SK-N-SH (cell line): Measurements from ENCODE around the gene HEPN1. TPM values are rescaled to one million over a fixed set of nuclear protein-coding genes. Genes with fewer than 3 reads are reported as not detected.

Experiments
- CTCF ChIA-PET: fragments of 300-600, 350-600 bp; formaldehyde crosslinking; extraction: SDS; loops from one replicate; lab custom pipeline; 2021; lab: Yijun Ruan, JAX
- POLR2A ChIA-PET: fragments of 350-600 bp; sonication (Branson Sonifier 250); formaldehyde crosslinking; extraction: SDS; loops from one replicate; lab custom pipeline; 2020; ENCODE audit warnings: antibody characterized with exemption, inconsistent platforms; lab: Yijun Ruan, JAX
- DNase-seq: peaks from one replicate; pipeline ENCODE4 v3.0.0; 2012
- H2AFZ ChIP-seq: fragments of 200-600 bp; sonication (generic); 2 replicates; pipeline ENCODE4 v1.8.1; 2016; ENCODE audit warnings: antibody characterized with exemption, mild to moderate bottlenecking, low read depth
- H3F3A ChIP-seq: fragments of 200-600 bp; sonication (generic); replicated peaks from 2 replicates; pipeline ENCODE3; 2016; ENCODE audit warnings: antibody characterized with exemption, mild to moderate bottlenecking; ENCODE audit not compliant: insufficient read depth
- H3K27ac ChIP-seq, 2 experiments: fragments of 200-500 bp in 1 of 2; fragments of 200-600 bp in 1 of 2; sonication (Bioruptor generic) in 1 of 2; sonication (generic), shearing (Covaris generic) in 1 of 2; 2 replicates each; pipeline versions ENCODE4 v1.5.1 to v1.6.1; 2014 to 2016; ENCODE audit warnings: low read depth in 2 of 2, inconsistent platforms in 1 of 2, low read length in 1 of 2, mild to moderate bottlenecking in 1 of 2, mixed read lengths in 1 of 2
- H3K27me3 ChIP-seq: fragments of 200-600 bp; sonication (generic), shearing (Covaris generic); 2 replicates; pipeline ENCODE4 v1.6.1; 2016; ENCODE audit warnings: mixed run types; ENCODE audit not compliant: insufficient read depth
- H3K36me3 ChIP-seq, 2 experiments: fragments of 200-500 bp in 1 of 2; fragments of 200-600 bp in 1 of 2; sonication (Bioruptor generic) in 1 of 2; sonication (generic) in 1 of 2; replicated peaks in 1 of 2; 2 replicates each; pipeline versions ENCODE3 to v1.5.1; 2014 to 2016; ENCODE audit warnings: low read length in 1 of 2, mild to moderate bottlenecking in 1 of 2; ENCODE audit not compliant: insufficient read depth in 2 of 2, control insufficient read depth in 1 of 2
- H3K4me1 ChIP-seq, 2 experiments: fragments of 200-500 bp in 1 of 2; fragments of 200-600 bp in 1 of 2; sonication (Bioruptor generic) in 1 of 2; sonication (generic), shearing (Covaris generic) in 1 of 2; 2 replicates each; pipeline versions ENCODE4 v1.5.1 to v1.6.1; 2014 to 2016; ENCODE audit warnings: low read depth in 1 of 2, low read length in 1 of 2, mixed run types in 1 of 2; ENCODE audit not compliant: insufficient read depth in 2 of 2, control insufficient read depth in 1 of 2
- H3K4me2 ChIP-seq: fragments of 200-600 bp; sonication (generic), shearing (Covaris generic); 2 replicates; pipeline ENCODE4 v1.6.1; 2017; ENCODE audit warnings: mixed run types
- H3K4me3 ChIP-seq, 2 experiments: fragments of 200-500 bp in 1 of 2; fragments of 200-600 bp in 1 of 2; sonication (Bioruptor generic) in 1 of 2; sonication (generic), shearing (Covaris generic) in 1 of 2; 2 replicates each; pipeline versions ENCODE4 v1.5.1 to v1.8.1; 2014 to 2016; ENCODE audit warnings: low read depth in 2 of 2, inconsistent platforms in 1 of 2, low read length in 1 of 2, mild to moderate bottlenecking in 1 of 2, mixed read lengths in 1 of 2, moderate library complexity in 1 of 2
- H3K79me2 ChIP-seq: fragments of 200-600 bp; sonication (generic); 2 replicates; pipeline ENCODE4 v1.8.1; 2017; ENCODE audit warnings: mild to moderate bottlenecking; ENCODE audit not compliant: insufficient read depth
- H3K9ac ChIP-seq: fragments of 200-600 bp; sonication (generic); 2 replicates; pipeline ENCODE4 v1.6.1; 2017; ENCODE audit warnings: mixed run types
- H3K9me2 ChIP-seq: fragments of 200-600 bp; sonication (generic); 2 replicates; pipeline ENCODE4 v1.6.1; 2017; ENCODE audit warnings: mixed run types
- H3K9me3 ChIP-seq: fragments of 200-600 bp; sonication (generic); 2 replicates; pipeline ENCODE4 v1.6.1; 2017; ENCODE audit warnings: mixed run types, mild to moderate bottlenecking, moderate library complexity
- H4K20me1 ChIP-seq: fragments of 200-600 bp; sonication (generic); 2 replicates; pipeline ENCODE4 v1.6.1; 2017; ENCODE audit warnings: mild to moderate bottlenecking, mixed run types; ENCODE audit not compliant: insufficient read depth
- ELF1 ChIP-seq: IDR thresholded peaks from 2 replicates; pipeline ENCODE4 v1.4.0; 2012
- EZH2phosphoT487 ChIP-seq: fragments of 200-600 bp; sonication (generic); IDR thresholded peaks from 2 replicates; pipeline ENCODE4 v1.6.1; 2017; ENCODE audit warnings: low read depth, mixed run types, mild to moderate bottlenecking, antibody characterized with exemption, moderate library complexity, borderline replicate concordance
- FOXM1 ChIP-seq: IDR thresholded peaks from 2 replicates; pipeline ENCODE4 v1.4.0; 2012; ENCODE audit warnings: low read depth, mild to moderate bottlenecking
- GABPA ChIP-seq: IDR thresholded peaks from 2 replicates; pipeline ENCODE4 v1.4.0; 2012; ENCODE audit warnings: low read depth, mild to moderate bottlenecking
- MAX ChIP-seq: IDR thresholded peaks from 2 replicates; pipeline ENCODE4 v1.4.0; 2012; ENCODE audit warnings: low read depth
- NFIC ChIP-seq: IDR thresholded peaks from 2 replicates; pipeline ENCODE4 v1.4.0; 2012; ENCODE audit warnings: borderline replicate concordance
- NRF1 ChIP-seq: IDR thresholded peaks from 2 replicates; pipeline ENCODE4 v1.6.1; 2012; ENCODE audit warnings: low read depth, mild to moderate bottlenecking, low read length
- RAD21 ChIP-seq: IDR thresholded peaks from 2 replicates; pipeline ENCODE4 v1.6.1; 2012; ENCODE audit warnings: mild to moderate bottlenecking, low read length
- SIN3A ChIP-seq: IDR thresholded peaks from 2 replicates; pipeline ENCODE4 v1.6.1; 2012; ENCODE audit warnings: low read depth, mild to moderate bottlenecking, low read length, moderate library complexity, borderline replicate concordance
- SMC3 ChIP-seq: IDR thresholded peaks from 2 replicates; pipeline ENCODE4 v1.6.1; 2012; ENCODE audit warnings: low read depth, low read length, improper control_type of control experiment
- ZBTB33 ChIP-seq: IDR thresholded peaks from 2 replicates; pipeline ENCODE4 v1.4.0; 2012; ENCODE audit warnings: low read depth, borderline replicate concordance
- WGBS: methylation state at CpG from one replicate; pipeline ENCODE4 v1.1.6; 2017; ENCODE audit warnings: low lambda C conversion rate; 5-methylcytosine and 5-hydroxymethylcytosine counted together
- polyA plus RNA-seq, 3 experiments: library from polyadenylated mRNA; depleted of rRNA; stranded (reverse); fragments of >200 nt; gene quantifications; 2 replicates each; pipeline ENCODE4 v1.2.3, GENCODE V29; 2012
- TF ChIP-seq, protein P1 (sequence below): IDR thresholded peaks from 2 replicates; pipeline ENCODE4 v1.6.1; 2012; ENCODE audit warnings: mild to moderate bottlenecking, low read depth, low read length, moderate library complexity

HEPN1 gene
- polyA plus RNA-seq, 1 of the 3 experiments (the other 2 are of a cell fraction), result not detected

- Histone ChIP-seq H3K4me1 (peaks cover 0 to 3% of the 10 kb centered on the region in 2 experiments; a peak in 1 of 4 replicates), H3K9ac (no peak overlapping the region), H3K4me2 (no peak overlapping the region), H3K9me2 (no peaks in the 10 kb centered on the region), H3K4me3 (no peak overlapping the region), H4K20me1 (no peaks in the 10 kb centered on the region), H3K27ac (no peak overlapping the region), H3F3A (no peaks in the 10 kb centered on the region), H3K79me2 (no peaks in the 10 kb centered on the region), H2AFZ (no peak overlapping the region), H3K27me3 (no peaks in the 10 kb centered on the region), H3K36me3 (no peaks in the 10 kb centered on the region), H3K9me3 (no peaks in the 10 kb centered on the region)
- ChIA-PET POLR2A (no interaction called here), CTCF (no interaction called here)
- 91% methylated on average over 4 of the region's 4 CpGs for WGBS
- no peak for TF ChIP-seq RAD21
- TF ChIP-seq MAX, result no peak
- TF ChIP-seq, protein P1, sequence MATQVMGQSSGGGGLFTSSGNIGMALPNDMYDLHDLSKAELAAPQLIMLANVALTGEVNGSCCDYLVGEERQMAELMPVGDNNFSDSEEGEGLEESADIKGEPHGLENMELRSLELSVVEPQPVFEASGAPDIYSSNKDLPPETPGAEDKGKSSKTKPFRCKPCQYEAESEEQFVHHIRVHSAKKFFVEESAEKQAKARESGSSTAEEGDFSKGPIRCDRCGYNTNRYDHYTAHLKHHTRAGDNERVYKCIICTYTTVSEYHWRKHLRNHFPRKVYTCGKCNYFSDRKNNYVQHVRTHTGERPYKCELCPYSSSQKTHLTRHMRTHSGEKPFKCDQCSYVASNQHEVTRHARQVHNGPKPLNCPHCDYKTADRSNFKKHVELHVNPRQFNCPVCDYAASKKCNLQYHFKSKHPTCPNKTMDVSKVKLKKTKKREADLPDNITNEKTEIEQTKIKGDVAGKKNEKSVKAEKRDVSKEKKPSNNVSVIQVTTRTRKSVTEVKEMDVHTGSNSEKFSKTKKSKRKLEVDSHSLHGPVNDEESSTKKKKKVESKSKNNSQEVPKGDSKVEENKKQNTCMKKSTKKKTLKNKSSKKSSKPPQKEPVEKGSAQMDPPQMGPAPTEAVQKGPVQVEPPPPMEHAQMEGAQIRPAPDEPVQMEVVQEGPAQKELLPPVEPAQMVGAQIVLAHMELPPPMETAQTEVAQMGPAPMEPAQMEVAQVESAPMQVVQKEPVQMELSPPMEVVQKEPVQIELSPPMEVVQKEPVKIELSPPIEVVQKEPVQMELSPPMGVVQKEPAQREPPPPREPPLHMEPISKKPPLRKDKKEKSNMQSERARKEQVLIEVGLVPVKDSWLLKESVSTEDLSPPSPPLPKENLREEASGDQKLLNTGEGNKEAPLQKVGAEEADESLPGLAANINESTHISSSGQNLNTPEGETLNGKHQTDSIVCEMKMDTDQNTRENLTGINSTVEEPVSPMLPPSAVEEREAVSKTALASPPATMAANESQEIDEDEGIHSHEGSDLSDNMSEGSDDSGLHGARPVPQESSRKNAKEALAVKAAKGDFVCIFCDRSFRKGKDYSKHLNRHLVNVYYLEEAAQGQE, result no peak
- no peak for TF ChIP-seq ELF1
- no peak for TF ChIP-seq SIN3A
- no peak for TF ChIP-seq NFIC
- no peak for TF ChIP-seq SMC3
- DNase-seq, result no peak
These were observed 3.8 kb downstream of the HEPN1 start for GRCh38 chr11:124922831-124923230.

DNA sequence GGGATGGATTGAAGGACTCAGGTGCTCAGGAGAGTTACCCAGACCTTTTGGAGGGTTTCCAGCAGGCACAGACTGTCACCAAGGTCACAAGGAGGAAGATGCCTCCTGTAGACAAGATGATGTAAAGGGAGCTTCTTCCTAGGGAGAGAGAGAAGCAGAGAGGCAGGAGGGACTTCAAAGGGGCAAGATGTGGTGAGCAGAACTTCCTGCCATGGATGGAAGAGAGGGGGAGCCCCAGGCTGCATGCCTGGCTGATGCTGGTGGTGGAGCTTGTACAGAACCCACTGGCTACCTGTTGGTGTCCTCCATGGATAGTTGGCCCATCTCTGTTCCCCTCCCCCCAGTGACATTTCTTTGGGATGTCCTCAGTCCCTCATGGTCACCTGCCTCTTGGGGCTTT lies 4.2 kb downstream of the HEPN1 start:
- POLR2A ChIA-PET, result no interaction called here
- Histone ChIP-seq H3K4me1 (peaks cover 0 to 3% of the 10 kb centered on the region in 2 experiments; a peak in 1 of 4 replicates), H3K36me3 (no peaks in the 10 kb centered on the region), H3K4me3 (no peak overlapping the region)
- TF ChIP-seq, protein P1, result no peak
- TF ChIP-seq FOXM1, result no peak
- no peak for TF ChIP-seq EZH2phosphoT487
- no peak for TF ChIP-seq ZBTB33
- TF ChIP-seq ELF1, result no peak
- TF ChIP-seq NRF1, result no peak
- TF ChIP-seq GABPA, result no peak
- TF ChIP-seq, all 33 proteins: peak for 0
- Histone ChIP-seq H3K9me3 (no peaks in the 10 kb centered on the region), H3K9me2 (no peaks in the 10 kb centered on the region), H3K79me2 (no peaks in the 10 kb centered on the region), H3K27ac (no peak overlapping the region), H4K20me1 (no peaks in the 10 kb centered on the region), H3F3A (no peaks in the 10 kb centered on the region), H2AFZ (no peak overlapping the region), H3K9ac (no peak overlapping the region), H3K27me3 (no peaks in the 10 kb centered on the region), H3K4me2 (no peak overlapping the region)
- no peak for DNase-seq
- CTCF ChIA-PET, result interaction anchor here (0.9 kb wide), 1 partner anchor 57 kb away, joined by 3 read pairs; no protein-coding TSS in a partner anchor
